BLaER1 treated with 17β-estradiol and CSF1 and Interleukin-3, amounts not matched to agents 10 nM and 100 nM (cell line): ENCODE data around the gene NOS1AP.
"Not testable (repeated sequence)": the region's sequence is repeated elsewhere in the genome, so short reads cannot be mapped to it uniquely, and the experiment has no call there.

Experiments
- H3K27ac ChIP-seq, 11 experiments: shearing (Covaris generic); formaldehyde crosslinking; 2 replicates each; pipeline ENCODE4 v1.8.1; 2022
- H3K27me3 ChIP-seq, 11 experiments: shearing (Covaris generic); formaldehyde crosslinking; 2 replicates each; pipeline ENCODE4 v1.8.1; 2022
- H3K36me3 ChIP-seq, 11 experiments: shearing (Covaris generic); formaldehyde crosslinking; 2 replicates each; pipeline ENCODE4 v1.8.1; 2022
- H3K4me1 ChIP-seq, 10 experiments: shearing (Covaris generic); formaldehyde crosslinking; 2 replicates each; pipeline ENCODE4 v1.8.1; 2022
- H3K4me2 ChIP-seq, 11 experiments: shearing (Covaris generic); formaldehyde crosslinking; 2 replicates each; pipeline ENCODE4 v1.8.1; 2022
- H3K4me3 ChIP-seq, 10 experiments: shearing (Covaris generic); formaldehyde crosslinking; 2 replicates each; pipeline ENCODE4 v1.8.1; 2022
- H3K9ac ChIP-seq, 11 experiments: shearing (Covaris generic); formaldehyde crosslinking; 2 replicates each; pipeline ENCODE4 v1.8.1; 2022
- H3K9me3 ChIP-seq, 11 experiments: shearing (Covaris generic); formaldehyde crosslinking; replicated peaks in 1 of 11; 2 replicates each; pipeline ENCODE4 v1.8.1; 2022
- H4K20me1 ChIP-seq, 11 experiments: shearing (Covaris generic); formaldehyde crosslinking; 2 replicates each; pipeline ENCODE4 v1.8.1; 2022
- Cebpa-rat ChIP-seq, 11 experiments: shearing (Covaris generic); IDR thresholded peaks; 2 replicates each; pipeline ENCODE4 v1.8.1; 2022

Gene NOS1AP

GRCh38 chr1:162065016-162065415 is 4.5 kb upstream of the NOS1AP start:
- H3K4me1 ChIP-seq, result peaks cover 0 to 11% (median 5%) of the 10 kb centered on the region in 10 experiments; a peak in 15 of 20 replicates
- no peak overlapping the region for H3K27ac ChIP-seq
- no peaks in the 10 kb centered on the region for H3K36me3 ChIP-seq
- TF ChIP-seq Cebpa-rat (IDR thresholded peaks at IDR 0.05), result no peak
- H3K9ac ChIP-seq, result no peak overlapping the region
- no peak overlapping the region for H3K4me2 ChIP-seq
- H4K20me1 ChIP-seq, result peaks cover 0 to 2% (median 0%) of the 10 kb centered on the region in 11 experiments; a peak in 3 of 22 replicates
- H3K4me3 ChIP-seq, result no peak overlapping the region
- H3K27me3 ChIP-seq, result peaks cover 4 to 19% (median 13%) of the 10 kb centered on the region in 11 experiments
- no peaks in the 10 kb centered on the region for H3K9me3 ChIP-seq

GRCh38 chr1:162066836-162067235 is 2.7 kb upstream of the NOS1AP start:
- not testable (repeated sequence) for H3K4me3 ChIP-seq, H3K36me3 ChIP-seq, H3K27ac ChIP-seq, H3K9me3 ChIP-seq, H3K9ac ChIP-seq, H3K4me2 ChIP-seq
- Histone ChIP-seq H3K4me1 (peaks cover 0 to 19% (median 11%) of the 10 kb centered on the region in 10 experiments; a peak in 17 of 20 replicates), H4K20me1 (peaks cover 0 to 19% (median 4%) of the 10 kb centered on the region in 11 experiments; a peak in 4 of 22 replicates), H3K27me3 (peaks cover 23 to 37% (median 31%) of the 10 kb centered on the region in 11 experiments)

GRCh38 chr1:162067466-162067865 is 2.0 kb upstream of the NOS1AP start:
- peaks cover 23 to 43% (median 34%) of the 10 kb centered on the region in 11 experiments for H3K27me3 ChIP-seq
- H3K4me1 ChIP-seq, result peaks cover 0 to 19% (median 11%) of the 10 kb centered on the region in 10 experiments; a peak in 17 of 20 replicates

GRCh38 chr1:162068301-162068700 is 1.2 kb upstream of the NOS1AP start:
- no peak overlapping the region for H3K9ac ChIP-seq

More at GRCh38 chr1:162067466-162067865, 2.0 kb upstream of the NOS1AP start:
- H3K9me3 ChIP-seq, result no peaks in the 10 kb centered on the region
- H3K36me3 ChIP-seq, result no peaks in the 10 kb centered on the region
- no peak for TF ChIP-seq Cebpa-rat (IDR thresholded peaks at IDR 0.05)
- no peak overlapping the region for H3K9ac ChIP-seq
- H3K27ac ChIP-seq, result no peak overlapping the region
- no peak overlapping the region for H3K4me3 ChIP-seq
- peaks cover 0 to 26% (median 4%) of the 10 kb centered on the region in 11 experiments; a peak in 4 of 22 replicates for H4K20me1 ChIP-seq
- H3K4me2 ChIP-seq, result no peak overlapping the region

GRCh38 chr1:162070094-162070748 is 730 bp downstream of the NOS1AP start:
- Histone ChIP-seq H4K20me1 (peaks cover 0 to 30% (median 4%) of the 10 kb centered on the region in 11 experiments; a peak in 4 of 22 replicates), H3K9me3 (no peaks in the 10 kb centered on the region), H3K9ac (peak overlapping the region; percentile 67 to 86 (median 80)), H3K4me2 (peak overlapping the region; percentile 95 to 100 (median 97)), H3K36me3 (no peaks in the 10 kb centered on the region), H3K4me1 (peaks cover 0 to 19% (median 11%) of the 10 kb centered on the region in 10 experiments; a peak in 17 of 20 replicates), H3K27ac (peak overlapping the region in 10 of 11 experiments; percentile 39 to 71 (median 53); a peak in 17 of 22 replicates), H3K27me3 (peaks cover 23 to 44% (median 36%) of the 10 kb centered on the region in 11 experiments), H3K4me3 (peak overlapping the region; percentile 75 to 86 (median 79))
- TF ChIP-seq Cebpa-rat (IDR thresholded peaks at IDR 0.05), result no peak

More at GRCh38 chr1:162068301-162068700, 1.2 kb upstream of the NOS1AP start:
- H3K27me3 ChIP-seq, result peaks cover 23 to 44% (median 36%) of the 10 kb centered on the region in 11 experiments
- no peak overlapping the region for H3K27ac ChIP-seq
- H3K36me3 ChIP-seq, result no peaks in the 10 kb centered on the region
- TF ChIP-seq Cebpa-rat (IDR thresholded peaks at IDR 0.05), result no peak
- no peaks in the 10 kb centered on the region for H3K9me3 ChIP-seq
- peaks cover 0 to 30% (median 4%) of the 10 kb centered on the region in 11 experiments; a peak in 4 of 22 replicates for H4K20me1 ChIP-seq
- no peak overlapping the region for H3K4me3 ChIP-seq
- H3K4me2 ChIP-seq, result no peak overlapping the region; a peak in 1 of 22 replicates
- peaks cover 0 to 19% (median 11%) of the 10 kb centered on the region in 10 experiments; a peak in 17 of 20 replicates for H3K4me1 ChIP-seq

- Histone ChIP-seq H4K20me1 (peaks cover 0 to 30% (median 4%) of the 10 kb centered on the region in 11 experiments; a peak in 4 of 22 replicates), H3K9me3 (no peaks in the 10 kb centered on the region), H3K9ac (no peak overlapping the region), H3K4me1 (peaks cover 0 to 18% (median 11%) of the 10 kb centered on the region in 10 experiments; a peak in 17 of 20 replicates), H3K27me3 (peaks cover 23 to 44% (median 36%) of the 10 kb centered on the region in 11 experiments), H3K4me3 (peak overlapping the region in 9 of 10 experiments; percentile 75 to 86 (median 80); a peak in 12 of 20 replicates), H3K27ac (no peak overlapping the region), H3K36me3 (no peaks in the 10 kb centered on the region), H3K4me2 (peak overlapping the region; percentile 95 to 100 (median 97); a peak in 18 of 22 replicates)
- TF ChIP-seq Cebpa-rat (IDR thresholded peaks at IDR 0.05), result no peak
Observed at GRCh38 chr1:162070825-162071224, 1.3 kb downstream of the NOS1AP start.

- Histone ChIP-seq H3K9ac (no peak overlapping the region), H3K4me3 (no peak overlapping the region), H3K4me1 (peaks cover 0 to 18% (median 11%) of the 10 kb centered on the region in 10 experiments; a peak in 17 of 20 replicates), H3K36me3 (no peaks in the 10 kb centered on the region), H3K9me3 (no peaks in the 10 kb centered on the region), H3K27ac (no peak overlapping the region), H4K20me1 (peaks cover 0 to 30% (median 4%) of the 10 kb centered on the region in 11 experiments; a peak in 5 of 22 replicates), H3K27me3 (peaks cover 23 to 44% (median 36%) of the 10 kb centered on the region in 11 experiments), H3K4me2 (no peak overlapping the region)
- TF ChIP-seq Cebpa-rat (IDR thresholded peaks at IDR 0.05), result no peak
Observed at GRCh38 chr1:162072740-162073139, 3.2 kb downstream of the NOS1AP start.

GRCh38 chr1:162074276-162075005 is 5.0 kb downstream of the NOS1AP start:
- no peak for TF ChIP-seq Cebpa-rat (IDR thresholded peaks at IDR 0.05)
- no peaks in the 10 kb centered on the region for H3K9me3 ChIP-seq
- H3K36me3 ChIP-seq, result no peaks in the 10 kb centered on the region
- H3K27ac ChIP-seq, result no peak overlapping the region
- H4K20me1 ChIP-seq, result peaks cover 0 to 30% (median 4%) of the 10 kb centered on the region in 11 experiments; a peak in 5 of 22 replicates
- no peak overlapping the region; a peak in 1 of 22 replicates for H3K4me2 ChIP-seq
- H3K4me1 ChIP-seq, result peaks cover 0 to 13% (median 9%) of the 10 kb centered on the region in 10 experiments; a peak in 14 of 20 replicates
- H3K27me3 ChIP-seq, result peaks cover 19 to 32% (median 30%) of the 10 kb centered on the region in 11 experiments
- H3K9ac ChIP-seq, result no peak overlapping the region
- no peak overlapping the region for H3K4me3 ChIP-seq
